Omental fat pad (tissue), 4 donors: ENCODE data around the gene PSTK. TPM values are rescaled to one million over a fixed set of nuclear protein-coding genes. Genes with fewer than 3 reads are reported as not detected.

Experiments used
- ATAC-seq: fragments of 150-250 bp; one replicate; pipeline ENCODE4 v1.9.1; 2016; ENCODE audit warnings: mild to moderate bottlenecking, moderate library complexity; ENCODE audit not compliant: low FRiP score
- DNase-seq: peaks from one replicate; pipeline ENCODE4 v3.0.0-alpha.2; 2019; ENCODE audit warnings: low spot score
- CTCF ChIP-seq, 3 donors: fragments of 450-650 bp; IDR thresholded peaks; one replicate each; pipeline ENCODE4 v1.5.1; 2016 to 2017; ENCODE audit warnings: antibody characterized with exemption in 3 of 3, mild to moderate bottlenecking in 3 of 3, moderate library complexity in 2 of 3
- total RNA-seq, 4 donors: library from RNA; depleted of rRNA; stranded (reverse); fragments of >200 nt; gene quantifications; one replicate each; pipeline ENCODE4 v1.1.0, GENCODE V29; 2016

PSTK gene
- total RNA-seq, 4 donors from 2014 or later: 1.1 to 2.8 (median 1.6) TPM

GRCh38 chr10:123031124-123031523, 50.9 kb downstream of the PSTK start:
- no peak for TF ChIP-seq CTCF (IDR thresholded peaks at IDR 0.05)
- ATAC-seq: no peak
- DNase-seq: no peak

GRCh38 chr10:123034332-123034731, 54.1 kb downstream of the PSTK start:
- ATAC-seq: no peak
- no peak for TF ChIP-seq CTCF (IDR thresholded peaks at IDR 0.05)

GRCh38 chr10:123035467-123036086, 55.4 kb downstream of the PSTK start:
- ATAC-seq: no peak
- no peak for DNase-seq
- no peak for TF ChIP-seq CTCF (IDR thresholded peaks at IDR 0.05)

More at GRCh38 chr10:123034332-123034731, 54.1 kb downstream of the PSTK start:
- no peak for DNase-seq

GRCh38 chr10:123038782-123039631, 58.8 kb downstream of the PSTK start:
- ATAC-seq: no peak
- DNase-seq: no peak
- no peak for TF ChIP-seq CTCF (IDR thresholded peaks at IDR 0.05)

- TF ChIP-seq CTCF (IDR thresholded peaks at IDR 0.05): no peak
- no peak for ATAC-seq
- DNase-seq: no peak
Observed at GRCh38 chr10:123039632-123039930, 59.4 kb downstream of the PSTK start.

Other genes starting within 250 kb of the PSTK start
- gene CUZD1, start 134.5 kb upstream of the PSTK start, total RNA-seq: 1 to 10 TPM in 1 of 4 donors, under 1 TPM in 3; 0.28 to 1.4 (median 0.73) TPM
- 1 to 10 TPM; 1.0 to 4.4 (median 3.2) TPM for gene FAM24B, start 100.8 kb upstream of the PSTK start, total RNA-seq
- gene FAM24A, start 69.8 kb upstream of the PSTK start, total RNA-seq: not detected
- gene C10orf88, start 26.2 kb upstream of the PSTK start, total RNA-seq: 10 to 100 TPM in 1 of 4 donors, 1 to 10 TPM in 3; 3.8 to 16.7 (median 5.2) TPM
- 10 to 100 TPM in 2 of 4 donors, 1 to 10 TPM in 2; 5.3 to 15.4 (median 10.2) TPM for gene IKZF5, start 28.4 kb downstream of the PSTK start, total RNA-seq
- gene ACADSB, start 28.6 kb downstream of the PSTK start, total RNA-seq: 10 to 100 TPM in 3 of 4 donors, 1 to 10 TPM in 1; 8.6 to 17.2 (median 12.8) TPM
- gene HMX3, start 155.6 kb downstream of the PSTK start, total RNA-seq: 1 to 10 TPM in 1 of 4 donors, not detected in 3; 1.3 TPM
- gene HMX2, start 167.7 kb downstream of the PSTK start, total RNA-seq: not detected
- 10 to 100 TPM; 66.6 to 94.9 (median 84.3) TPM for gene BUB3, start 174.0 kb downstream of the PSTK start, total RNA-seq